Measurements from ENCODE around the gene NXPH1.

NXPH1 gene

DNA sequence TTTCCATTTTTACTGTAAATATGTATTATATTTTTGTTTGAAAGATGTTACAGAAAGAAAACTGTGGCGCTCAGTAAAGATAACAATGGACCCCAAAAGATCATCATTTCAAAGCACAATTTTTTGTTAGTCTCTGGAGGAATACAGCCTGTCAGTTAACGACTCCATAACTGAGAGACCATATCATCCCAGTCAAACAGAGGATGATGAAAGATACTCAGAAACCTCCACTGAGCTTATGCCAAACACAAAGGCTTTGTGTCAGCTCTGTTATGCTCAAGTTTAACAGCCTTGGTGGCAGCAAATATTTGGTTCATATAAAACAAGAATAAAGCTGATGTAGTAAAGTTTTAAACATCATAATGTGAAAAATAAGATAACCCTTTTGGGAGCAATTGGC lies 345.1 kb downstream of the NXPH1 start:
- H3K4me3 ChIP-seq: no peak overlapping the region
- TF ChIP-seq FOXP2 (optimal IDR thresholded peaks at IDR 0.05; ENCODE audit: control extremely low read depth, extremely low read length, insufficient read depth) (no peak), EZH2 (IDR thresholded peaks at IDR 0.05) (no peak), POLR2AphosphoS5 (IDR thresholded peaks at IDR 0.05; ENCODE audit: borderline replicate concordance, low read depth, low read length) (no peak)
- no peaks in the 10 kb centered on the region for H3K9me3 ChIP-seq (ENCODE audit: low read depth, low read length)
- DNase-seq (ENCODE audit: low read depth, low spot score): no peak
- no peaks in the 10 kb centered on the region for H3K36me3 ChIP-seq (ENCODE audit: insufficient read depth, low read length)
- no peak overlapping the region for H3K27ac ChIP-seq
- no peak overlapping the region for H3K9ac ChIP-seq (ENCODE audit: insufficient read length)

DNA sequence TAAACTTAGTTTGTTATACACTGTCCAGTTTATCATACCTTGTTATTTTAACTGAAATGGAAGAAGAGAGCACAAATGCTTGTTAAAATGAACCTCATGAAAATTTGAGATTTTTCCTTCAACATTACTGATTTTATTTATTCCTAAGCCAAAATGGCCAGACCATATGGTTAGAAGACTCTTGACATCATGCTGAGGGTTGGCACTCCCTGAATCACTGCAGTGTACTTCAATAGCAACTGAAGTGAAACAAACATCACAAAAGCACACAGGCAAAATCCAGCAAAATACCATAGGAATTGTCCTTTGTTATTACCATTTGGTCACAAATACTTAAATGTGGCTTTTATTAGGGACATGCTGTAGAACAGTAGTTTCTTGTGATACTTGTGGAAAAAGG lies 347.8 kb downstream of the NXPH1 start:
- Histone ChIP-seq H3K36me3 (ENCODE audit: insufficient read depth, low read length) (no peaks in the 10 kb centered on the region), H3K4me3 (no peak overlapping the region), H3K9me3 (ENCODE audit: low read depth, low read length) (no peaks in the 10 kb centered on the region), H3K9ac (ENCODE audit: insufficient read length) (no peak overlapping the region), H3K27ac (no peak overlapping the region)
- TF ChIP-seq POLR2AphosphoS5 (IDR thresholded peaks at IDR 0.05; ENCODE audit: borderline replicate concordance, low read depth, low read length) (no peak), EZH2 (IDR thresholded peaks at IDR 0.05) (no peak), FOXP2 (optimal IDR thresholded peaks at IDR 0.05; ENCODE audit: control extremely low read depth, extremely low read length, insufficient read depth) (no peak)
- no peak for DNase-seq (ENCODE audit: low read depth, low spot score)

- Histone ChIP-seq H3K9ac (ENCODE audit: insufficient read length) (no peak overlapping the region), H3K27ac (no peak overlapping the region), H3K4me3 (no peak overlapping the region), H3K36me3 (ENCODE audit: insufficient read depth, low read length) (no peaks in the 10 kb centered on the region), H3K9me3 (ENCODE audit: low read depth, low read length) (no peaks in the 10 kb centered on the region)
- TF ChIP-seq POLR2AphosphoS5 (IDR thresholded peaks at IDR 0.05; ENCODE audit: borderline replicate concordance, low read depth, low read length): no peak
- no peak for TF ChIP-seq FOXP2 (optimal IDR thresholded peaks at IDR 0.05; ENCODE audit: control extremely low read depth, extremely low read length, insufficient read depth)
- TF ChIP-seq EZH2 (IDR thresholded peaks at IDR 0.05): no peak
- DNase-seq (ENCODE audit: low read depth, low spot score): no peak
Observed at GRCh38 chr7:8783229-8783628, 349.8 kb downstream of the NXPH1 start.

- H3K27ac ChIP-seq: no peak overlapping the region
- H3K4me3 ChIP-seq: no peak overlapping the region
- TF ChIP-seq POLR2AphosphoS5 (IDR thresholded peaks at IDR 0.05; ENCODE audit: borderline replicate concordance, low read depth, low read length): no peak
- TF ChIP-seq FOXP2 (optimal IDR thresholded peaks at IDR 0.05; ENCODE audit: control extremely low read depth, extremely low read length, insufficient read depth): no peak
- TF ChIP-seq EZH2 (IDR thresholded peaks at IDR 0.05): no peak
- H3K9me3 ChIP-seq (ENCODE audit: low read depth, low read length): no peaks in the 10 kb centered on the region
- no peak overlapping the region for H3K9ac ChIP-seq (ENCODE audit: insufficient read length)
- no peak for DNase-seq (ENCODE audit: low read depth, low spot score)
- H3K36me3 ChIP-seq (ENCODE audit: insufficient read depth, low read length): no peaks in the 10 kb centered on the region
Observed at GRCh38 chr7:8785081-8785480, 351.7 kb downstream of the NXPH1 start.

DNA sequence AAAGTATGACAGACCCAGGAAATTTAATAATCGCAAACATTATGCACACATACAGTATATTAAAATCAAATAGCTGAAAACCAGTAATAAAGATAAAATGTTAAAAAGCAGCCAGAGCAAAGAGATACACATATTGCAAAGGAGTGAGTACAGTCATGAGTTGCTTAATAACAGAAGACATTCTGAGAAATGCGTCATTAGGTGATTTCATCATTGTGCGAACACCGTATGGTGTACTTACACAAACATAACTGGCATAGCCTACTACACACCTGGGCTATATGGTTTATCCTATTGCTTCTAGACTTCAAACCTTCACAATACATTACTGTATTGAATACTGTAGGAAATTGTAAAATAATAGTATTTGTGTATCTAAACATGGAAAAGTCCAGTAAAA lies 367.6 kb downstream of the NXPH1 start:
- Histone ChIP-seq H3K36me3 (ENCODE audit: insufficient read depth, low read length) (no peaks in the 10 kb centered on the region), H3K9ac (ENCODE audit: insufficient read length) (no peak overlapping the region), H3K4me3 (no peak overlapping the region), H3K27ac (no peak overlapping the region), H3K9me3 (ENCODE audit: low read depth, low read length) (no peaks in the 10 kb centered on the region)
- no peak for DNase-seq (ENCODE audit: low read depth, low spot score)
- TF ChIP-seq POLR2AphosphoS5 (IDR thresholded peaks at IDR 0.05; ENCODE audit: borderline replicate concordance, low read depth, low read length): no peak
- no peak for TF ChIP-seq EZH2 (IDR thresholded peaks at IDR 0.05)
- TF ChIP-seq FOXP2 (optimal IDR thresholded peaks at IDR 0.05; ENCODE audit: control extremely low read depth, extremely low read length, insufficient read depth): no peak
